H1 (cell line): ENCODE measurements around the gene MED13. TPM values are rescaled to one million over a fixed set of nuclear protein-coding genes. Genes with fewer than 3 reads are reported as not detected.

ENCODE experiments used
- CHD7 ChIP-seq: fragments of 300-600 bp; sonication (generic); IDR thresholded peaks from 2 replicates; pipeline ENCODE4 v1.7.1; 2012; ENCODE audit warnings: low read length, moderate library complexity, mild to moderate bottlenecking, inconsistent platforms; ENCODE audit not compliant: insufficient replicate concordance
- polyA plus RNA-seq, 7 experiments: library from polyadenylated mRNA; depleted of rRNA in 3 of 7; stranded (reverse) in 5 of 7; unstranded in 2 of 7; fragments of >200 nt in 5 of 7; fragments of 200-250 nt in 2 of 7; gene quantifications; 1 replicate in 5 of 7; 2 replicates in 1 of 7; 4 replicates in 1 of 7; pipeline versions ENCODE4 v1.2.1 to v1.2.3, GENCODE V29; 2011 to 2013; ENCODE audit warnings: missing spikeins in 2 of 7, mixed read lengths in 2 of 7
- total RNA-seq: library from RNA; stranded (reverse); fragmentation: NEBNext Ultra II Directional; extraction: Animal tissue kit (Norgen Biotek cat#: 25700); gene quantifications from 2 replicates; pipeline ENCODE4 v1.2.1, GENCODE V29; 2021

Gene MED13
- total and polyA plus RNA-seq, 2 of the 8 experiments (the other 6 are each of a cell fraction or from before 2014, with no cell fraction given), result 11.3 to 44.8 TPM

GRCh38 chr17:62062302-62062701, 2.8 kb downstream of the MED13 start (continued):
- no peak for TF ChIP-seq CHD7
